KMS-11 (cell line): ENCODE measurements around the gene PARVB.

Experiments
- H2AFZ ChIP-seq: fragments of 200-600 bp; sonication (generic); 2 replicates; pipeline ENCODE4 v1.6.1; 2016; ENCODE audit warnings: antibody characterized with exemption, mixed run types, low read depth
- H3K27ac ChIP-seq: fragments of 200-600 bp; sonication (generic); 2 replicates; pipeline ENCODE4 v1.6.1; 2016; ENCODE audit warnings: mild to moderate bottlenecking, mixed run types
- H3K27me3 ChIP-seq: fragments of 200-600 bp; sonication (generic); 2 replicates; pipeline ENCODE4 v1.6.1; 2017; ENCODE audit warnings: mild to moderate bottlenecking, low read depth, mixed run types, moderate library complexity; ENCODE audit not compliant: insufficient read depth
- H3K36me3 ChIP-seq: fragments of 200-600 bp; sonication (generic); 2 replicates; pipeline ENCODE4 v1.6.1; 2017; ENCODE audit warnings: mild to moderate bottlenecking, mixed run types; ENCODE audit not compliant: insufficient read depth
- H3K4me1 ChIP-seq: fragments of 200-600 bp; sonication (generic); 2 replicates; pipeline ENCODE4 v1.6.1; 2016; ENCODE audit warnings: mild to moderate bottlenecking, low read depth, mixed run types; ENCODE audit not compliant: poor library complexity, severe bottlenecking
- H3K4me2 ChIP-seq: fragments of 200-600 bp; sonication (generic); 2 replicates; pipeline ENCODE4 v1.7.0; 2016; ENCODE audit warnings: mild to moderate bottlenecking, mixed run types
- H3K4me3 ChIP-seq: fragments of 200-600 bp; sonication (generic); IDR thresholded peaks from 2 replicates; pipeline ENCODE4 v1.6.1; 2017; ENCODE audit warnings: low read depth, low read length, mixed read lengths; ENCODE audit not compliant: insufficient read depth
- H3K79me2 ChIP-seq: fragments of 200-600 bp; sonication (generic); 2 replicates; pipeline ENCODE4 v1.6.1; 2016; ENCODE audit warnings: low read depth, mixed run types; ENCODE audit not compliant: insufficient read depth
- H3K9ac ChIP-seq: fragments of 200-600 bp; sonication (generic); 2 replicates; pipeline ENCODE4 v1.6.1; 2016; ENCODE audit warnings: mild to moderate bottlenecking, mixed run types
- H4K20me1 ChIP-seq: fragments of 200-600 bp; sonication (generic); 2 replicates; pipeline ENCODE4 v1.6.1; 2016; ENCODE audit warnings: mild to moderate bottlenecking, mixed run types; ENCODE audit not compliant: insufficient read depth
- CTCF ChIP-seq: fragments of 200-600 bp; sonication (generic); conservative IDR thresholded peaks from 2 replicates; pipeline ENCODE4 v1.6.1; 2017; ENCODE audit warnings: low read depth, mild to moderate bottlenecking, antibody characterized with exemption, low read length, moderate library complexity, mixed read lengths

PARVB gene

GRCh38 chr22:44194569-44194968 is 170.5 kb downstream of the PARVB start:
- H3K27ac ChIP-seq, result no peak overlapping the region
- peaks cover 9% of the 10 kb centered on the region; the same call in 1 of the 2 replicates for H3K27me3 ChIP-seq
- no peaks in the 10 kb centered on the region for H3K79me2 ChIP-seq
- H3K9ac ChIP-seq, result no peak overlapping the region
- H3K36me3 ChIP-seq, result no peaks in the 10 kb centered on the region
- no peak overlapping the region for H3K4me2 ChIP-seq
- H2AFZ ChIP-seq, result no peak overlapping the region
- peaks cover 9% of the 10 kb centered on the region for H3K4me1 ChIP-seq
- no peaks in the 10 kb centered on the region for H4K20me1 ChIP-seq
- no peak overlapping the region for H3K4me3 ChIP-seq
- TF ChIP-seq CTCF, result no peak

GRCh38 chr22:44195189-44195871 is 171.2 kb downstream of the PARVB start:
- H3K27ac ChIP-seq, result no peak overlapping the region
- no peak for TF ChIP-seq CTCF
- H3K4me2 ChIP-seq, result no peak overlapping the region
- H3K4me1 ChIP-seq, result peaks cover 9% of the 10 kb centered on the region
- H3K4me3 ChIP-seq, result no peak overlapping the region
- no peak overlapping the region for H3K9ac ChIP-seq
- no peak overlapping the region for H2AFZ ChIP-seq
- no peaks in the 10 kb centered on the region for H3K79me2 ChIP-seq
- H3K27me3 ChIP-seq, result peaks cover 3% of the 10 kb centered on the region; the same call in 1 of the 2 replicates
- H4K20me1 ChIP-seq, result no peaks in the 10 kb centered on the region
- H3K36me3 ChIP-seq, result no peaks in the 10 kb centered on the region

GRCh38 chr22:44196241-44196640 is 172.1 kb downstream of the PARVB start:
- Histone ChIP-seq H3K9ac (no peak overlapping the region), H2AFZ (no peak overlapping the region), H3K4me1 (peaks cover 9% of the 10 kb centered on the region), H4K20me1 (no peaks in the 10 kb centered on the region), H3K4me3 (no peak overlapping the region), H3K79me2 (no peaks in the 10 kb centered on the region), H3K4me2 (no peak overlapping the region), H3K36me3 (no peaks in the 10 kb centered on the region), H3K27me3 (peaks cover 2% of the 10 kb centered on the region; the same call in 1 of the 2 replicates), H3K27ac (no peak overlapping the region)
- no peak for TF ChIP-seq CTCF

GRCh38 chr22:44196731-44197131 is 172.6 kb downstream of the PARVB start:
- Histone ChIP-seq H4K20me1 (no peaks in the 10 kb centered on the region), H3K4me3 (no peak overlapping the region), H2AFZ (no peak overlapping the region), H3K27ac (no peak overlapping the region), H3K4me2 (no peak overlapping the region), H3K4me1 (peaks cover 9% of the 10 kb centered on the region), H3K79me2 (no peaks in the 10 kb centered on the region), H3K9ac (no peak overlapping the region), H3K27me3 (peaks cover 2% of the 10 kb centered on the region; the same call in 1 of the 2 replicates), H3K36me3 (no peaks in the 10 kb centered on the region)
- no peak for TF ChIP-seq CTCF
